B cell (primary cell): Measurements from ENCODE around the gene CHRFAM7A.
"Not testable (repeated sequence)": the region's sequence is repeated elsewhere in the genome, so short reads cannot be mapped to it uniquely, and the experiment has no call there.

ENCODE experiments used
- EZH2 ChIP-seq: IDR thresholded peaks from 2 replicates; pipeline ENCODE4 v1.6.1; 2012; ENCODE audit warnings: borderline replicate concordance, low read depth, mild to moderate bottlenecking, moderate library complexity, low read length; ENCODE audit not compliant: insufficient read depth, poor library complexity, severe bottlenecking
- TF ChIP-seq, protein P1 (sequence below): fragments of 200-600 bp; IDR thresholded peaks from one replicate; pipeline ENCODE4 v1.8.0; 2022; ENCODE audit warnings: antibody characterized with exemption, mild to moderate bottlenecking

DNA sequence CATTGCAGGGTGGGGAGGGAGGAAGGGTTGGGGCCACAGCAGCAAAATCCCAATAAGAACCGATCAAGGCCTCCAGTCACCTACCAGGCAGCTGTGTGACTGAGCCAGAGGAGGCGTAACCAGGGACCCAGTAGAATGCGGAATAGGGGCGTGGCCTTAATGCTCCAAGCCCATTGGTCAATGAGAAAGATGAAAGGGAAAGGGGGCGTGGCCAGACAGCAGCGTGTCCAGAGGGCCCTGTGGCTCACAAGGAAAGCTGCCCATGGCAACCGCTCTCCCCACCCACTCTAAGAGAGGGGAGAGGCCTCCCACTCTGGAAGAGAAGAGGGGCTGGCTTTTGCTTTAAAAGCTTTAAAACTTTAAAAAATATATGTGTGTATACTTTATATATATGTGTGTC lies 20.8 kb upstream of the CHRFAM7A start, which contains the start of gene GOLGA8R:
- TF ChIP-seq, protein P1, sequence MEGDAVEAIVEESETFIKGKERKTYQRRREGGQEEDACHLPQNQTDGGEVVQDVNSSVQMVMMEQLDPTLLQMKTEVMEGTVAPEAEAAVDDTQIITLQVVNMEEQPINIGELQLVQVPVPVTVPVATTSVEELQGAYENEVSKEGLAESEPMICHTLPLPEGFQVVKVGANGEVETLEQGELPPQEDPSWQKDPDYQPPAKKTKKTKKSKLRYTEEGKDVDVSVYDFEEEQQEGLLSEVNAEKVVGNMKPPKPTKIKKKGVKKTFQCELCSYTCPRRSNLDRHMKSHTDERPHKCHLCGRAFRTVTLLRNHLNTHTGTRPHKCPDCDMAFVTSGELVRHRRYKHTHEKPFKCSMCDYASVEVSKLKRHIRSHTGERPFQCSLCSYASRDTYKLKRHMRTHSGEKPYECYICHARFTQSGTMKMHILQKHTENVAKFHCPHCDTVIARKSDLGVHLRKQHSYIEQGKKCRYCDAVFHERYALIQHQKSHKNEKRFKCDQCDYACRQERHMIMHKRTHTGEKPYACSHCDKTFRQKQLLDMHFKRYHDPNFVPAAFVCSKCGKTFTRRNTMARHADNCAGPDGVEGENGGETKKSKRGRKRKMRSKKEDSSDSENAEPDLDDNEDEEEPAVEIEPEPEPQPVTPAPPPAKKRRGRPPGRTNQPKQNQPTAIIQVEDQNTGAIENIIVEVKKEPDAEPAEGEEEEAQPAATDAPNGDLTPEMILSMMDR, result not testable (repeated sequence)
- not testable (repeated sequence) for TF ChIP-seq EZH2
